GM19328 (cell line): Measurements from ENCODE around the gene DNAJC16.
"Not testable (repeated sequence)": the region's sequence is repeated elsewhere in the genome, so short reads cannot be mapped to it uniquely, and the experiment has no call there.

Experiments used
- ATAC-seq: cut with Tn5 transposase; IDR thresholded peaks from one replicate; pipeline ENCODE4 v1.9.1; 2021; ENCODE audit warnings: mild to moderate bottlenecking, moderate library complexity; ENCODE audit not compliant: unreplicated experiment

The DNAJC16 gene

GRCh38 chr1:15578921-15579682 lies 52.5 kb downstream of the DNAJC16 start:
- no peak for ATAC-seq

GRCh38 chr1:15579683-15580047 lies 53.0 kb downstream of the DNAJC16 start:
- no peak for ATAC-seq

GRCh38 chr1:15583016-15583706 lies 56.5 kb downstream of the DNAJC16 start:
- no peak for ATAC-seq

- ATAC-seq, result peak; percentile 68
Measured at GRCh38 chr1:15584489-15585363, 58.1 kb downstream of the DNAJC16 start, which contains the start of gene AGMAT. Gene AGMAT, minus strand, starts transcription at chr1:15585051. Its CDS starts 84 bp downstream, at chr1:15584967.

GRCh38 chr1:15592285-15592684 lies 65.6 kb downstream of the DNAJC16 start:
- no peak for ATAC-seq

- no peak for ATAC-seq
Measured at GRCh38 chr1:15595809-15596617, 69.4 kb downstream of the DNAJC16 start.

- no peak for ATAC-seq
Measured at GRCh38 chr1:15598436-15598835, 71.8 kb downstream of the DNAJC16 start.

- ATAC-seq, result peak; percentile 97
Measured at GRCh38 chr1:15603050-15603965, 76.7 kb downstream of the DNAJC16 start.

GRCh38 chr1:15603966-15604282 lies 77.3 kb downstream of the DNAJC16 start:
- ATAC-seq, result not testable (repeated sequence)

GRCh38 chr1:15604400-15604799 lies 77.8 kb downstream of the DNAJC16 start:
- not testable (repeated sequence) for ATAC-seq

GRCh38 chr1:15605398-15606383 lies 79.0 kb downstream of the DNAJC16 start:
- ATAC-seq, result no peak

GRCh38 chr1:15609631-15610030 lies 83.0 kb downstream of the DNAJC16 start:
- no peak for ATAC-seq

GRCh38 chr1:15610167-15610566 lies 83.5 kb downstream of the DNAJC16 start:
- no peak for ATAC-seq

GRCh38 chr1:15616373-15617172 lies 89.9 kb downstream of the DNAJC16 start:
- ATAC-seq, result no peak

- peak; percentile 88 for ATAC-seq
Measured at GRCh38 chr1:15617173-15618076, 90.8 kb downstream of the DNAJC16 start, which contains the start of gene DDI2. Gene DDI2, plus strand, starts transcription at chr1:15617458. Its CDS starts 213 bp downstream, at chr1:15617671.

GRCh38 chr1:15618077-15618654 lies 91.5 kb downstream of the DNAJC16 start:
- ATAC-seq, result no peak
